Body of pancreas (tissue), 4 donors: ENCODE data around the gene SH3GL1. TPM values are rescaled to one million over a fixed set of nuclear protein-coding genes. Genes with fewer than 3 reads are reported as not detected.

Experiments used
- ATAC-seq: fragments of 150-250 bp; one replicate; pipeline ENCODE4 v1.9.1; 2016
- DNase-seq, 4 donors: peaks; one replicate each; pipeline ENCODE4 v3.0.0-alpha.2; 2019
- H3K27ac ChIP-seq, 4 donors: fragments of 200-600 bp; sonication (generic); 1 replicate in 3 of 4; 2 replicates in 1 of 4; pipeline versions ENCODE4 v1.5.1 to v1.6.1; 2016 to 2019; ENCODE audit warnings: mild to moderate bottlenecking in 1 of 4, mixed read lengths in 1 of 4, moderate library complexity in 1 of 4
- H3K27me3 ChIP-seq, 2 donors: fragments of 200-600 bp; sonication (generic); one replicate each; pipeline ENCODE4 v1.6.0; 2016; ENCODE audit warnings: mild to moderate bottlenecking in 1 of 2
- H3K36me3 ChIP-seq, 2 donors: fragments of 200-600 bp; sonication (generic); replicated peaks in 1 of 2; 2 replicates each; pipeline ENCODE4 v1.5.1; 2016; ENCODE audit warnings: low read depth in 2 of 2; ENCODE audit not compliant: insufficient read depth in 1 of 2
- H3K4me1 ChIP-seq: fragments of 200-600 bp; sonication (generic); one replicate; pipeline ENCODE4 v1.6.0; 2016
- H3K4me3 ChIP-seq, 2 donors: fragments of 200-600 bp; sonication (generic); 1 replicate in 1 of 2; 2 replicates in 1 of 2; pipeline ENCODE4 v1.5.1; 2016 to 2019
- H3K9me3 ChIP-seq, 3 donors: fragments of 200-600 bp; sonication (generic); 1 replicate in 2 of 3; 2 replicates in 1 of 3; pipeline ENCODE4 v1.5.1; 2016
- POLR2A ChIP-seq, 3 donors: fragments of 450-650 bp; IDR thresholded peaks; one replicate each; pipeline ENCODE4 v1.6.1; 2016; ENCODE audit warnings: antibody characterized with exemption in 3 of 3, mild to moderate bottlenecking in 2 of 3
- WGBS, 2 donors: methylation state at CpG; one replicate each; pipeline ENCODE4 v1.1.5; 2017; 5-methylcytosine and 5-hydroxymethylcytosine counted together
- intact Hi-C: fragments of 100-400 bp; cut with DNase I; formaldehyde crosslinking; loops from one replicate; pipeline ENCODE4 v1.15.1; 2023
- total RNA-seq, 2 donors: library from RNA; depleted of rRNA; stranded (reverse); fragments of >200 nt; gene quantifications; one replicate each; pipeline ENCODE4 v1.1.0, GENCODE V29; 2016
- TF ChIP-seq, protein P1 (sequence below), 7 experiments: fragments of 450-650 bp in 4 of 7; fragments of 200-600 bp in 3 of 7; sonication (generic) in 3 of 7; IDR thresholded peaks; one replicate each; pipeline ENCODE4 v1.5.1; 2016 to 2019; ENCODE audit warnings: antibody characterized with exemption in 7 of 7

SH3GL1 gene
- total RNA-seq, 2 donors from 2014 or later: 20.4 to 22.6 TPM

GRCh38 chr19:4414144-4414799, 13.9 kb upstream of the SH3GL1 start:
- Histone ChIP-seq H3K27ac (no peak overlapping the region), H3K36me3 (no peaks in the 10 kb centered on the region), H3K4me1 (peaks cover 12% of the 10 kb centered on the region), H3K9me3 (no peaks in the 10 kb centered on the region), H3K27me3 (no peaks in the 10 kb centered on the region), H3K4me3 (no peak overlapping the region)
- ATAC-seq: peak; percentile 30
- intact Hi-C loops: no loop called here
- DNase-seq: no peak
- no peak for TF ChIP-seq POLR2A (IDR thresholded peaks at IDR 0.05)
- TF ChIP-seq, protein P1, sequence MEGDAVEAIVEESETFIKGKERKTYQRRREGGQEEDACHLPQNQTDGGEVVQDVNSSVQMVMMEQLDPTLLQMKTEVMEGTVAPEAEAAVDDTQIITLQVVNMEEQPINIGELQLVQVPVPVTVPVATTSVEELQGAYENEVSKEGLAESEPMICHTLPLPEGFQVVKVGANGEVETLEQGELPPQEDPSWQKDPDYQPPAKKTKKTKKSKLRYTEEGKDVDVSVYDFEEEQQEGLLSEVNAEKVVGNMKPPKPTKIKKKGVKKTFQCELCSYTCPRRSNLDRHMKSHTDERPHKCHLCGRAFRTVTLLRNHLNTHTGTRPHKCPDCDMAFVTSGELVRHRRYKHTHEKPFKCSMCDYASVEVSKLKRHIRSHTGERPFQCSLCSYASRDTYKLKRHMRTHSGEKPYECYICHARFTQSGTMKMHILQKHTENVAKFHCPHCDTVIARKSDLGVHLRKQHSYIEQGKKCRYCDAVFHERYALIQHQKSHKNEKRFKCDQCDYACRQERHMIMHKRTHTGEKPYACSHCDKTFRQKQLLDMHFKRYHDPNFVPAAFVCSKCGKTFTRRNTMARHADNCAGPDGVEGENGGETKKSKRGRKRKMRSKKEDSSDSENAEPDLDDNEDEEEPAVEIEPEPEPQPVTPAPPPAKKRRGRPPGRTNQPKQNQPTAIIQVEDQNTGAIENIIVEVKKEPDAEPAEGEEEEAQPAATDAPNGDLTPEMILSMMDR (IDR thresholded peaks at IDR 0.05): no peak
- WGBS, 2 donors: 84% methylated on average over 7 of the region's 7 CpGs

DNA sequence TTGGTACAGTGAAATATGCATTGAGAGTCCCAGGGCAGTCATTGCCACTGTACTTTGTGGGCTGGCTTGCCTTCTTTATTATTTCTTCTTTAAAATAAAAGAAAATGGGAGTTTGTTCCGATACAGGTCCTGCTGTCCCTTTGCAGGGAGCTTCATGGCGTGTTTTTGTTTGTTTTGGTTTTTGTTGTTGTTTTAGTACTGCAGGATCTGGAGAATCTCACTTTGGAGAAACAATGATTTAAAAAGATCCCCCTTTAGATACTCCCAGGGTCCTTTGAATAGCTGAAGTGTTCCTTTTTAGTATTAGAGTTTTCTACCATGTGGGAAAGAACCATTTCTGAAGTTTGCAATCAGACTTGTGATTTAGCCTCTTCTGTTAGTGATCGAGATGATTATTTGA, 13.2 kb upstream of the SH3GL1 start:
- intact Hi-C loops: no loop called here
- H3K4me1 ChIP-seq: peaks cover 12% of the 10 kb centered on the region
- DNase-seq: no peak
- no peak overlapping the region for H3K27ac ChIP-seq
- no peaks in the 10 kb centered on the region for H3K27me3 ChIP-seq
- no peaks in the 10 kb centered on the region for H3K36me3 ChIP-seq
- no peak overlapping the region for H3K4me3 ChIP-seq
- no peak for TF ChIP-seq POLR2A (IDR thresholded peaks at IDR 0.05)
- TF ChIP-seq, protein P1 (IDR thresholded peaks at IDR 0.05): no peak
- 92 to 100% methylated on average over 3 of the region's 3 CpGs for WGBS, 2 donors
- ATAC-seq: no peak
- H3K9me3 ChIP-seq: no peaks in the 10 kb centered on the region

- H3K9me3 ChIP-seq: no peaks in the 10 kb centered on the region
- no peak for DNase-seq
- no peaks in the 10 kb centered on the region for H3K36me3 ChIP-seq
- no peak overlapping the region for H3K27ac ChIP-seq
- H3K4me3 ChIP-seq: no peak overlapping the region
- no peaks in the 10 kb centered on the region for H3K4me1 ChIP-seq
- no peak for ATAC-seq
- 90 to 93% methylated on average over 22 to 23 of the region's 23 CpGs for WGBS, 2 donors
- TF ChIP-seq, protein P1 (IDR thresholded peaks at IDR 0.05): no peak
- TF ChIP-seq POLR2A (IDR thresholded peaks at IDR 0.05): no peak
- H3K27me3 ChIP-seq: no peaks in the 10 kb centered on the region
- intact Hi-C loops: no loop called here
These were observed 9.0 kb upstream of the SH3GL1 start for GRCh38 chr19:4409123-4409933.

DNA sequence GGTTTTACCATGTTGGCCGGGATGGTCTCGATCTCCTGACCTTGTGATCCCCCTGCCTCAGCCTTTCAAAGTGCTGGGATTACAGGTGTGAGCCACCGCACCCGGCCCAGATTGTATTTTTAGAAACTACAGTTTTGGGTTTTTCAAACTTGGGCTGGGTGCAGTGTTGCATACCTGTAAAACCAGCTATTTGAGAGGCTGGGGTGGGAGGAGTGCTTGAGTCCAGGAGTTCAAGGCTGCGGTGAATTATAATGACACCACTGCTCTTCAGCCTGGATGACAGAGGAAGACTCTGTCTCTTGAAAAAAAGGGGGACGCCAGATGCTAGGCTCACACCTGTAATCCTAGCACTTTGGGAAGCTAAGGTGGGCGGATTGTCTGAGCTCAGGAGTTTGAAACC, 6.3 kb upstream of the SH3GL1 start:
- no peaks in the 10 kb centered on the region for H3K9me3 ChIP-seq
- no peak for DNase-seq
- WGBS, 2 donors: 92 to 93% methylated on average over 7 of the region's 7 CpGs
- H3K4me3 ChIP-seq: no peak overlapping the region
- intact Hi-C loops: no loop called here
- peaks cover 12% of the 10 kb centered on the region for H3K4me1 ChIP-seq
- H3K27ac ChIP-seq: no peak overlapping the region
- ATAC-seq: no peak
- no peaks in the 10 kb centered on the region for H3K27me3 ChIP-seq
- no peaks in the 10 kb centered on the region for H3K36me3 ChIP-seq
- TF ChIP-seq, protein P1 (IDR thresholded peaks at IDR 0.05): no peak
- no peak for TF ChIP-seq POLR2A (IDR thresholded peaks at IDR 0.05)
